Measurements from ENCODE around the gene SLC22A5.

The SLC22A5 gene

DNA sequence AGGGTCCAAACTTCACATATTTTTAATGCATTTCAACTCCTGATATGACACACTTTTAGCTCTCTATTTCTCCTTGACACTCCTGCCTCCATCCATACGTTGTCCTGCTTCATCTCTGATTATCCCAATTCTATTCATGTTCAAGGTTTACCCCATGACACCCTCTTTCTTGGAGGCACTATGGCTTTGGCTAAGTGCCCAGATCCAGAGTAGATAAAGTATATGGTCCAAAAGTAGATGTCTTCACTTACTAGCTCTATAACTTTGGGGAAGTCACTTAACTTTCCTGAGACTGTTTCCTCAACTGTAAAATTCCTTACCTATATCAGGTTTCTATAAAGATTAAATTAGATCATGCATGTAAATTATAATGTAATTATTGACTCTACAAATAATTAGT is 36.1 kb downstream of the SLC22A5 start:
- no peak overlapping the region for H3K27ac ChIP-seq
- no peaks in the 10 kb centered on the region for H3K36me3 ChIP-seq (ENCODE audit: control insufficient read depth, insufficient read depth, low read length)
- no peaks in the 10 kb centered on the region for H3K27me3 ChIP-seq (ENCODE audit: control insufficient read depth, insufficient read depth, low read length)
- H3K4me3 ChIP-seq (ENCODE audit: low read depth, low read length), result no peak overlapping the region
- H3K9me3 ChIP-seq (ENCODE audit: control insufficient read depth, low read length), result no peaks in the 10 kb centered on the region
- H3K79me2 ChIP-seq, result peaks cover 6% of the 10 kb centered on the region
- no peak overlapping the region for H3K4me2 ChIP-seq (ENCODE audit: low read length)
- TF ChIP-seq, protein P1, sequence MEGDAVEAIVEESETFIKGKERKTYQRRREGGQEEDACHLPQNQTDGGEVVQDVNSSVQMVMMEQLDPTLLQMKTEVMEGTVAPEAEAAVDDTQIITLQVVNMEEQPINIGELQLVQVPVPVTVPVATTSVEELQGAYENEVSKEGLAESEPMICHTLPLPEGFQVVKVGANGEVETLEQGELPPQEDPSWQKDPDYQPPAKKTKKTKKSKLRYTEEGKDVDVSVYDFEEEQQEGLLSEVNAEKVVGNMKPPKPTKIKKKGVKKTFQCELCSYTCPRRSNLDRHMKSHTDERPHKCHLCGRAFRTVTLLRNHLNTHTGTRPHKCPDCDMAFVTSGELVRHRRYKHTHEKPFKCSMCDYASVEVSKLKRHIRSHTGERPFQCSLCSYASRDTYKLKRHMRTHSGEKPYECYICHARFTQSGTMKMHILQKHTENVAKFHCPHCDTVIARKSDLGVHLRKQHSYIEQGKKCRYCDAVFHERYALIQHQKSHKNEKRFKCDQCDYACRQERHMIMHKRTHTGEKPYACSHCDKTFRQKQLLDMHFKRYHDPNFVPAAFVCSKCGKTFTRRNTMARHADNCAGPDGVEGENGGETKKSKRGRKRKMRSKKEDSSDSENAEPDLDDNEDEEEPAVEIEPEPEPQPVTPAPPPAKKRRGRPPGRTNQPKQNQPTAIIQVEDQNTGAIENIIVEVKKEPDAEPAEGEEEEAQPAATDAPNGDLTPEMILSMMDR (IDR thresholded peaks at IDR 0.05), result no peak
- no peak overlapping the region for H2AFZ ChIP-seq
- peaks cover 20% of the 10 kb centered on the region for H3K4me1 ChIP-seq
- no peak overlapping the region for H3K9ac ChIP-seq

DNA sequence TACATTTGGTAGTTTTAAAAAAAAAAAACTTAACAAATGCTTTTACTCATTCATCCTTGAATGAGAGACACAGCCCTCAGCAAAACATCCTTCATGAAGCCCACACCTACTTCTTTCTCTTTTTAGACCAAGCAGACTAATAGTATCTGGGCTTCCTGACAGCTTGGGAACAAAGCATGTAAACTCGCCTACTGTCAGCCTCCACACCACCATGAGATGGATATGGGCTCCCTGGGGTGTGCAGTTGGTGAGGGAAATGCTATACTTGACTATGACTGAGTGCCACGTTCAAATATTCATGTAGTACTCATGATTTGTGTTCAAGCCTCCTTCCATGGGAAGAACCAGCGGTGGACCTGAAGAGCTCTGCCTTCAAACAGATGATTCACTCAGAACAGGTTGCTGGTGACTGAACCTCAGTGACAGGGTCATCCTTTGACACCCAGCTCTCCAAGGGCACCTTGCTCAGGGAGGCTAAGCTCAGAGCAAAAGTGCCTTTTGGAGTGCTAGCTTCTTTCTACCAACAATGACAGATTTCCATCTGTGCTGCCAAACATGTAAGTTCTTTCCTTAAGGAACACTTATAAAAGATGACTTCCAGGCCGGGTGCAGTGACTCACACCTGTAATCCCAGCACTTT is 36.8 kb downstream of the SLC22A5 start:
- H3K4me3 ChIP-seq (ENCODE audit: low read depth, low read length), result no peak overlapping the region

DNA sequence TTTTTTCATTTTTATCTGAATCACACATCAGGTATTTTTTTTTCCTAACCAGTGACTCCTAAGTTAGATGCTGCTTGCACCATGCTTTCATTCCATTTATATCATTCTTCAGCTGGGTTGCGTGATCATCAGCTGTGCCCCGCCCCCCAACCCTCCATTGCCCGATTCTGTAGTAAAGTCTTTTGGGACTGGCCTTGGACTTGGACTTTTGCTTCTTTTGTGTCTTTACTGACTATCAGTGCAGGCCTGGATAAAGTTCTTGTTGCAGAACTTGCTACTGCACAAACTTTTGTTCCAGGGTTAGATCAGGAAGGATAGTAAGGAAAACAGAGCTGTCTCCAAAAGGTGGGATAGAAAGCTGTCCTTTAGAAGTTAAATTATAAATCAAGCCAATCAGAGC is 38.5 kb downstream of the SLC22A5 start:
- TF ChIP-seq, protein P1 (IDR thresholded peaks at IDR 0.05), result no peak
- Histone ChIP-seq H3K79me2 (peaks cover 8% of the 10 kb centered on the region), H2AFZ (no peak overlapping the region), H3K36me3 (ENCODE audit: control insufficient read depth, insufficient read depth, low read length) (no peaks in the 10 kb centered on the region), H3K4me1 (peaks cover 29% of the 10 kb centered on the region), H3K27ac (peak overlapping the region; percentile 98), H3K4me3 (ENCODE audit: low read depth, low read length) (no peak overlapping the region), H3K9me3 (ENCODE audit: control insufficient read depth, low read length) (no peaks in the 10 kb centered on the region), H3K4me2 (ENCODE audit: low read length) (no peak overlapping the region), H3K27me3 (ENCODE audit: control insufficient read depth, insufficient read depth, low read length) (no peaks in the 10 kb centered on the region), H3K9ac (no peak overlapping the region)

More for the DNA sequence above, 36.8 kb downstream of the SLC22A5 start:
- Histone ChIP-seq H3K4me2 (ENCODE audit: low read length) (no peak overlapping the region), H3K27me3 (ENCODE audit: control insufficient read depth, insufficient read depth, low read length) (no peaks in the 10 kb centered on the region), H2AFZ (no peak overlapping the region), H3K4me1 (peaks cover 20% of the 10 kb centered on the region), H3K9ac (no peak overlapping the region), H3K36me3 (ENCODE audit: control insufficient read depth, insufficient read depth, low read length) (no peaks in the 10 kb centered on the region), H3K27ac (no peak overlapping the region), H3K79me2 (peaks cover 6% of the 10 kb centered on the region), H3K9me3 (ENCODE audit: control insufficient read depth, low read length) (no peaks in the 10 kb centered on the region)
- TF ChIP-seq, protein P1 (IDR thresholded peaks at IDR 0.05), result no peak

DNA sequence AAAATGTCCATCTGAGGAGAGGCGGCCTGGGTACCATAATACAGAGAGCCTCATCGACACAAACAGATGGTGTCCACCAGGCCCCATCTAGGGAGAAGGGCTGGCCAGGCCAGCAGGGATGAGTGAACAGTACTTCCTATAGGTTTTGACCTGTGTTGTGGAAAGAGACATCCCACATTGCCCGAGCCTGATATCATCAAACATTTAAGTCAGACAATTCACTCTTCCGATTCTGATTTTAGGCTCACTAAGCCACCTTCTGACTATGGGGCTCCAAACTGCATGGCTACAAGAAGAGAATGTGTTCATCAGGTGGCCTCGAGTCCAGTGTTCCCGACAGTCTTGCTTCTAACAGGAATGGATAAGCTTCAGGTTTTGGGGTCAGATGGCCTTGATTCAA is 38.9 kb downstream of the SLC22A5 start:
- Histone ChIP-seq H2AFZ (no peak overlapping the region), H3K36me3 (ENCODE audit: control insufficient read depth, insufficient read depth, low read length) (no peaks in the 10 kb centered on the region), H3K79me2 (peaks cover 8% of the 10 kb centered on the region), H3K9me3 (ENCODE audit: control insufficient read depth, low read length) (no peaks in the 10 kb centered on the region), H3K4me2 (ENCODE audit: low read length) (no peak overlapping the region), H3K27ac (peak overlapping the region; percentile 98), H3K27me3 (ENCODE audit: control insufficient read depth, insufficient read depth, low read length) (no peaks in the 10 kb centered on the region), H3K4me3 (ENCODE audit: low read depth, low read length) (no peak overlapping the region), H3K4me1 (peaks cover 29% of the 10 kb centered on the region), H3K9ac (no peak overlapping the region)
- TF ChIP-seq, protein P1 (IDR thresholded peaks at IDR 0.05), result no peak

DNA sequence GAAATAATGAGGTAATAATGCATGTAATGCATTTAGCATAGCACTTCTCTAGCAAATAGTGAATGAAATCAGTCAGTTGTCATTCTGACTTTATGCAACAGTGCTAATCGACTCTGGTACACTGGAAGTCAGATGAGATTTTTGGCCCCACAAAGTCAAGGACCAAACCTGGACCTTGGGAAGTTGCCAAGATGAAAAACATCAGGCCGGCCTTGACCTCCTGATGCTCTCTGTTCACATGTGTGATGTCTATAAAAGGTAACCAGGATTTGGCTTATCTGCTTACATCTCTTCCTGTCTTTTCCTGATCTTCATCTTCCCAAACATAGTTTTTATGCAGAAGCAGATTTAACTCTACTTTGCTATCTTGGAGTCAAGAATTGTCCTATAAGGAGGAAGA is 39.5 kb downstream of the SLC22A5 start:
- H3K79me2 ChIP-seq, result peaks cover 8% of the 10 kb centered on the region
- H3K4me1 ChIP-seq, result peaks cover 29% of the 10 kb centered on the region
- H3K27ac ChIP-seq, result peak overlapping the region; percentile 98
- H3K4me3 ChIP-seq (ENCODE audit: low read depth, low read length), result no peak overlapping the region
- TF ChIP-seq, protein P1 (IDR thresholded peaks at IDR 0.05), result no peak
- H3K4me2 ChIP-seq (ENCODE audit: low read length), result no peak overlapping the region
- no peak overlapping the region for H3K9ac ChIP-seq
- no peaks in the 10 kb centered on the region for H3K27me3 ChIP-seq (ENCODE audit: control insufficient read depth, insufficient read depth, low read length)
- H3K9me3 ChIP-seq (ENCODE audit: control insufficient read depth, low read length), result no peaks in the 10 kb centered on the region
- H2AFZ ChIP-seq, result no peak overlapping the region
- H3K36me3 ChIP-seq (ENCODE audit: control insufficient read depth, insufficient read depth, low read length), result no peaks in the 10 kb centered on the region

Measured in parathyroid adenoma (tissue), 2 donors.